ENCODE measurements around the gene PPARG. TPM values are rescaled to one million over a fixed set of nuclear protein-coding genes. Genes with fewer than 3 reads are reported as not detected.

The PPARG gene
- total and polyA plus RNA-seq, 2 of the 13 experiments (the other 11 are each of a cell fraction or from before 2014, with no cell fraction given): 13.9 to 58.3 TPM

DNA sequence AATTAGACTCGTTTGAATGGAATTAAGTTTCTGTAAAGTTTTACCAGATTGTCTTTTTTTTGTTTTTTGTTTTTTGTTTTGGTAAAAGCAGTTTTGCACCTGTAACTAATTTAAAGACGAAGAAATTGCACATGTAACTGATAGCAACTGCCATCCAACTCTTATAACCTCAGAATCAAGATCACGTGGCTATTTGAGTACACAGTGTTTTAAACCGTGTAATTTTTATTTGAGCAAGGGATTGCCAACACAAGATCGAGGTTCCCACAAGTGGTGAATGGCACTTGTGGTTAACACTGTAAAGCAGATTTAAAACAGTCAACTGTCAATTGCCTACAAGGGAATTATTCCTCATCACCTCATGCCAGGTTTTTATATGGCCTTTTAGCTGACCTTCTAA, 67.3 kb downstream of the PPARG start:
- TF ChIP-seq ZNF530 (CRISPR knock-in tag; IDR thresholded peaks at IDR 0.05; ENCODE audit: low read depth): no peak
- TF ChIP-seq, protein P1, sequence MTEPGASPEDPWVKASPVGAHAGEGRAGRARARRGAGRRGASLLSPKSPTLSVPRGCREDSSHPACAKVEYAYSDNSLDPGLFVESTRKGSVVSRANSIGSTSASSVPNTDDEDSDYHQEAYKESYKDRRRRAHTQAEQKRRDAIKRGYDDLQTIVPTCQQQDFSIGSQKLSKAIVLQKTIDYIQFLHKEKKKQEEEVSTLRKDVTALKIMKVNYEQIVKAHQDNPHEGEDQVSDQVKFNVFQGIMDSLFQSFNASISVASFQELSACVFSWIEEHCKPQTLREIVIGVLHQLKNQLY (CRISPR knock-in tag; IDR thresholded peaks at IDR 0.05): no peak
- no peak for TF ChIP-seq ZC3H13 (CRISPR knock-in tag; IDR thresholded peaks at IDR 0.05)
- TF ChIP-seq SAP130 (CRISPR knock-in tag; IDR thresholded peaks at IDR 0.05; ENCODE audit: low read depth): no peak
- TF ChIP-seq GPN1 (CRISPR knock-in tag; IDR thresholded peaks at IDR 0.05; ENCODE audit: borderline replicate concordance): no peak
- no peak for TF ChIP-seq CENPX (CRISPR knock-in tag; IDR thresholded peaks at IDR 0.05)
- no peak for TF ChIP-seq TMF1 (CRISPR knock-in tag; IDR thresholded peaks at IDR 0.05; ENCODE audit: low read depth)
- TF ChIP-seq, protein P2, sequence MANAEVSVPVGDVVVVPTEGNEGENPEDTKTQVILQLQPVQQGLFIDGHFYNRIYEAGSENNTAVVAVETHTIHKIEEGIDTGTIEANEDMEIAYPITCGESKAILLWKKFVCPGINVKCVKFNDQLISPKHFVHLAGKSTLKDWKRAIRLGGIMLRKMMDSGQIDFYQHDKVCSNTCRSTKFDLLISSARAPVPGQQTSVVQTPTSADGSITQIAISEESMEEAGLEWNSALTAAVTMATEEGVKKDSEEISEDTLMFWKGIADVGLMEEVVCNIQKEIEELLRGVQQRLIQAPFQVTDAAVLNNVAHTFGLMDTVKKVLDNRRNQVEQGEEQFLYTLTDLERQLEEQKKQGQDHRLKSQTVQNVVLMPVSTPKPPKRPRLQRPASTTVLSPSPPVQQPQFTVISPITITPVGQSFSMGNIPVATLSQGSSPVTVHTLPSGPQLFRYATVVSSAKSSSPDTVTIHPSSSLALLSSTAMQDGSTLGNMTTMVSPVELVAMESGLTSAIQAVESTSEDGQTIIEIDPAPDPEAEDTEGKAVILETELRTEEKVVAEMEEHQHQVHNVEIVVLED (CRISPR knock-in tag; IDR thresholded peaks at IDR 0.05; ENCODE audit: borderline replicate concordance): no peak
- no peak for TF ChIP-seq ZNF614 (CRISPR knock-in tag; IDR thresholded peaks at IDR 0.05; ENCODE audit: borderline replicate concordance)
- no peak for TF ChIP-seq HCFC1 (IDR thresholded peaks at IDR 0.05; ENCODE audit: low read depth, low read length)
- TF ChIP-seq BORCS8-MEF2B (CRISPR knock-in tag; IDR thresholded peaks at IDR 0.05): no peak
- TF ChIP-seq ZNF143 (CRISPR knock-in tag; IDR thresholded peaks at IDR 0.05): no peak
- DNase-seq (ENCODE audit: low spot score) (no peak), ATAC-seq (no peak), FAIRE-seq (no peak)
- Histone ChIP-seq H3K36me3 (replicated peaks in 1 of 2; ENCODE audit: control insufficient read depth in 1 of 2, insufficient read depth in 2 of 2, low read length in 2 of 2) (no peaks in the 10 kb centered on the region; a peak in 1 of 5 replicates), H3K27ac (ENCODE audit: extremely low read length, insufficient read depth, low read length) (no peak overlapping the region), H3K79me2 (ENCODE audit: insufficient read depth, low read length) (no peaks in the 10 kb centered on the region), H3K9me3 (ENCODE audit: low read length) (no peaks in the 10 kb centered on the region), H2AFZ (ENCODE audit: low read length) (no peak overlapping the region), H3K4me2 (ENCODE audit: low read depth, low read length) (no peak overlapping the region), H3K4me1 (ENCODE audit: insufficient read depth, low read length) (no peaks in the 10 kb centered on the region), H3K4me3 (replicated peaks in 1 of 3; ENCODE audit: insufficient read depth in 1 of 3, low read depth in 2 of 3, low read length in 3 of 3) (no peak overlapping the region), H3K9ac (ENCODE audit: insufficient read depth, low read depth, low read length) (no peak overlapping the region), H3K27me3 (ENCODE audit: control insufficient read depth in 1 of 2, insufficient read depth in 2 of 2, low read length in 2 of 2) (no peaks in the 10 kb centered on the region; a peak in 1 of 5 replicates), H4K20me1 (ENCODE audit: insufficient read depth, low read length) (no peaks in the 10 kb centered on the region)
- intact Hi-C loops (cut with micrococcal nuclease; ENCODE audit: unreplicated experiment) (no loop called here), in situ Hi-C loops (cut with HindIII; ENCODE audit: extremely low pct_ligation_motif_present, low pct_unique_long_range_greater_than_20kb) (no loop called here)
- POLR2A ChIA-PET: no interaction called here
- WGBS (ENCODE audit: low lambda C conversion rate): 93% methylated on average over 5 of the region's 5 CpGs
- CTCF ChIA-PET (ENCODE audit: low intra/inter-chr PET ratio, low total read pairs): no interaction called here
- no TSS peak for BruUV-seq (replicated peaks)

Measured in HepG2 (cell line).